PFSK-1 (cell line): Measurements from ENCODE around the gene CD99.

Experiments used
- FOXP2 ChIP-seq: optimal IDR thresholded peaks from 2 replicates; pipeline ENCODE3; 2011; ENCODE audit warnings: borderline replicate concordance, control low read depth, inconsistent platforms; ENCODE audit not compliant: insufficient read depth; ENCODE audit errors: extremely low read length, extremely low read depth
- POLR2AphosphoS5 ChIP-seq: IDR thresholded peaks from 2 replicates; pipeline ENCODE4 v1.6.1; 2012; ENCODE audit warnings: low read depth, mild to moderate bottlenecking, control low read depth, low read length, moderate library complexity
- SIN3A ChIP-seq: IDR thresholded peaks from 2 replicates; pipeline ENCODE4 v1.6.1; 2012; ENCODE audit warnings: mild to moderate bottlenecking, low read length, moderate library complexity, borderline replicate concordance; ENCODE audit not compliant: insufficient read depth
- TF ChIP-seq, protein P1 (sequence below), 2 experiments: IDR thresholded peaks; 2 replicates each; pipeline versions ENCODE4 v1.6.1 to v1.8.0; 2011 to 2012; ENCODE audit warnings: low read depth in 2 of 2, low read length in 2 of 2, control low read depth in 1 of 2, inconsistent platforms in 1 of 2, mild to moderate bottlenecking in 1 of 2, moderate library complexity in 1 of 2; ENCODE audit not compliant: insufficient read depth in 1 of 2

DNA sequence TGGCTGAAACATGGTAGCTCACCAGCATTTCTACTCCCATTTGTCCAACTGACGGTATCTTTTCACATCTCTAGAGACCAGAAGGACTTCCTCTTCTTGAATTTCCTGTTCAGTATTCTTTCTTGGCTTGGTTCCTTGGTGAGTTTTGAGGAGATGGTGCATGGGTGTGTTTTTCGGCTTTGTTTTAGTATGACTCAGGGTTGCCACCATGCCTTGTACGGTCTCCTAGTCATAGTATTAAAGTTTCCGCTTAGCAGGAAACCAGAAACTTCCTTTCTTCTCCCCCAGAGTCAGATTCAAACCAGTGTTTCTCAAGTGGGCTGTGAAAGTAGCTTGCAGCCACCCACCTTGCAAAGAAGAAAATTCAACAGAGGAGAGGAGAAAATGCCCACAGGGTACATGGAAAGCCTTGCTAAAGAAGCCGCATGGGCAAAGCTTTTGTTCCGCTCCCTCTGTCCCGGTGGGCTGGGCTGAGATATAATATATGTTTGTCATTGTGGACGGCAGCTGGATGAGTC, 5.7 kb downstream of the CD99 start:
- TF ChIP-seq POLR2AphosphoS5 (no peak), SIN3A (no peak), FOXP2 (no peak)
- TF ChIP-seq, protein P1, sequence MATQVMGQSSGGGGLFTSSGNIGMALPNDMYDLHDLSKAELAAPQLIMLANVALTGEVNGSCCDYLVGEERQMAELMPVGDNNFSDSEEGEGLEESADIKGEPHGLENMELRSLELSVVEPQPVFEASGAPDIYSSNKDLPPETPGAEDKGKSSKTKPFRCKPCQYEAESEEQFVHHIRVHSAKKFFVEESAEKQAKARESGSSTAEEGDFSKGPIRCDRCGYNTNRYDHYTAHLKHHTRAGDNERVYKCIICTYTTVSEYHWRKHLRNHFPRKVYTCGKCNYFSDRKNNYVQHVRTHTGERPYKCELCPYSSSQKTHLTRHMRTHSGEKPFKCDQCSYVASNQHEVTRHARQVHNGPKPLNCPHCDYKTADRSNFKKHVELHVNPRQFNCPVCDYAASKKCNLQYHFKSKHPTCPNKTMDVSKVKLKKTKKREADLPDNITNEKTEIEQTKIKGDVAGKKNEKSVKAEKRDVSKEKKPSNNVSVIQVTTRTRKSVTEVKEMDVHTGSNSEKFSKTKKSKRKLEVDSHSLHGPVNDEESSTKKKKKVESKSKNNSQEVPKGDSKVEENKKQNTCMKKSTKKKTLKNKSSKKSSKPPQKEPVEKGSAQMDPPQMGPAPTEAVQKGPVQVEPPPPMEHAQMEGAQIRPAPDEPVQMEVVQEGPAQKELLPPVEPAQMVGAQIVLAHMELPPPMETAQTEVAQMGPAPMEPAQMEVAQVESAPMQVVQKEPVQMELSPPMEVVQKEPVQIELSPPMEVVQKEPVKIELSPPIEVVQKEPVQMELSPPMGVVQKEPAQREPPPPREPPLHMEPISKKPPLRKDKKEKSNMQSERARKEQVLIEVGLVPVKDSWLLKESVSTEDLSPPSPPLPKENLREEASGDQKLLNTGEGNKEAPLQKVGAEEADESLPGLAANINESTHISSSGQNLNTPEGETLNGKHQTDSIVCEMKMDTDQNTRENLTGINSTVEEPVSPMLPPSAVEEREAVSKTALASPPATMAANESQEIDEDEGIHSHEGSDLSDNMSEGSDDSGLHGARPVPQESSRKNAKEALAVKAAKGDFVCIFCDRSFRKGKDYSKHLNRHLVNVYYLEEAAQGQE (IDR thresholded peaks at IDR 0.05; ENCODE audit: insufficient read depth in 1 of 2, low read depth in 2 of 2, low read length in 2 of 2) = no peak
